Endothelial cell of umbilical vein (primary cell): ENCODE measurements around the gene OR4N2.
"Not testable (repeated sequence)": the region's sequence is repeated elsewhere in the genome, so short reads cannot be mapped to it uniquely, and the experiment has no call there.

Source experiments
- CTCF ChIP-seq, 2 donors: IDR thresholded peaks; 1 replicate in 1 of 2; 2 replicates in 1 of 2; pipeline ENCODE4 v1.5.1; 2011; ENCODE audit warnings: low read length in 2 of 2, mild to moderate bottlenecking in 2 of 2, moderate library complexity in 2 of 2, control low read depth in 1 of 2, inconsistent platforms in 1 of 2, low read depth in 1 of 2; ENCODE audit not compliant: insufficient read depth in 1 of 2; ENCODE audit errors: extremely low read depth in 1 of 2
- EZH2 ChIP-seq: IDR thresholded peaks from 2 replicates; pipeline ENCODE4 v1.6.1; 2012; ENCODE audit warnings: borderline replicate concordance, low read depth, mild to moderate bottlenecking, moderate library complexity, low read length, inconsistent platforms; ENCODE audit not compliant: severe bottlenecking
- FOS ChIP-seq: IDR thresholded peaks from 2 replicates; pipeline ENCODE4 v1.6.1; 2011; ENCODE audit warnings: mild to moderate bottlenecking, low read length, moderate library complexity, borderline replicate concordance; ENCODE audit not compliant: insufficient read depth
- POLR2AphosphoS5 ChIP-seq: IDR thresholded peaks from 2 replicates; pipeline ENCODE4 v1.6.1; 2012; ENCODE audit warnings: low read depth, mild to moderate bottlenecking, control low read depth, low read length, moderate library complexity; ENCODE audit not compliant: insufficient read depth

- TF ChIP-seq CTCF (IDR thresholded peaks at IDR 0.05; ENCODE audit: extremely low read depth in 1 of 2, insufficient read depth in 1 of 2, low read depth in 1 of 2, low read length in 2 of 2); FOS; POLR2AphosphoS5; EZH2: not testable (repeated sequence)
Observed at GRCh38 chr14:19803470-19803869, at the start of gene OR4N2.
